Activated naive CD4-positive, alpha-beta T cell treated with anti-CD3 and anti-CD28 coated beads for 36 hours (primary cell): Measurements from ENCODE around the gene PLCXD1. TPM values are rescaled to one million over a fixed set of nuclear protein-coding genes. Genes with fewer than 3 reads are reported as not detected.
"Not testable (repeated sequence)": the region's sequence is repeated elsewhere in the genome, so short reads cannot be mapped to it uniquely, and the experiment has no call there.

ENCODE experiments used
- CTCF ChIA-PET: fragments of 350-600 bp; sonication (Branson Sonifier 250); formaldehyde crosslinking; loops from one replicate; lab custom pipeline; 2021; ENCODE audit warnings: antibody characterized with exemption; lab: Charles Lee
- DNase-seq: peaks from one replicate; pipeline ENCODE4 v3.0.0-alpha.2; 2020
- H3K27ac Mint-ChIP-seq: one replicate; pipeline ENCODE4 v1.8.0; 2021; ENCODE audit warnings: mild to moderate bottlenecking, mixed read lengths
- H3K27me3 Mint-ChIP-seq: one replicate; pipeline ENCODE4 v1.8.0; 2021; ENCODE audit warnings: low read depth, mixed read lengths
- H3K36me3 Mint-ChIP-seq: one replicate; pipeline ENCODE4 v1.8.0; 2021; ENCODE audit warnings: low read depth, mixed read lengths
- H3K4me1 Mint-ChIP-seq: one replicate; pipeline ENCODE4 v1.8.0; 2021; ENCODE audit warnings: low read depth, mixed read lengths
- H3K4me3 Mint-ChIP-seq: one replicate; pipeline ENCODE4 v1.8.0; 2021; ENCODE audit warnings: mild to moderate bottlenecking, moderate library complexity, mixed read lengths
- H3K9me3 Mint-ChIP-seq: one replicate; pipeline ENCODE4 v1.8.0; 2021; ENCODE audit warnings: mixed read lengths
- intact Hi-C: fragments of 100-400 bp; cut with micrococcal nuclease; formaldehyde crosslinking; loops from one replicate; pipeline ENCODE4 v1.15.1; 2023
- total RNA-seq, 2 experiments: library from RNA; stranded (reverse); gene quantifications; one replicate each; pipeline ENCODE4 v1.2.3, GENCODE V29; 2021

The PLCXD1 gene
- total RNA-seq, 2 experiments from 2014 or later: 63.5 to 67.7 TPM

DNA sequence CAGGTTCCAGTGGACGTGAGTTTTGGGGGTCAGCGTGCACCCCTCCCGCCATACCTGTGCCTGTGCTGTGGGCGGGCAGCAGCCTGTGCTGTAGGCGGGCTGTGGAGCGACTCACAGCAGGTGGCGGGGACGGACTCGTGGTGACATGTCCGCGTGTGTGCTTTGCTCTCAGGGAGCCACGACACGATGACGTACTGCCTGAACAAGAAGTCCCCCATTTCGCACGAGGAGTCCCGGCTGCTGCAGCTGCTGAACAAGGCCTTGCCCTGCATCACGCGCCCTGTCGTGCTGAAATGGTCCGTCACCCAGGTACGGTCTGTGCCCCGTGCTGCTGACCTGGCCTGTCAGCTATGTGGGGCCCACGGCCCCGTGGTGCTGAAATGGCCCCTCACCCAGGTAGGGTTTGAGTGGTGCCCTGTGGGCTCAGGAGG lies 7.4 kb downstream of the PLCXD1 start:
- Mint-ChIP-seq H3K27me3 (no peaks in the 10 kb centered on the region), H3K9me3 (no peaks in the 10 kb centered on the region), H3K36me3 (peaks cover 53% of the 10 kb centered on the region), H3K4me1 (peaks cover 18% of the 10 kb centered on the region), H3K27ac (no peak overlapping the region), H3K4me3 (no peak overlapping the region)
- CTCF ChIA-PET: no interaction called here
- no peak for DNase-seq
- intact Hi-C loops: no loop called here

DNA sequence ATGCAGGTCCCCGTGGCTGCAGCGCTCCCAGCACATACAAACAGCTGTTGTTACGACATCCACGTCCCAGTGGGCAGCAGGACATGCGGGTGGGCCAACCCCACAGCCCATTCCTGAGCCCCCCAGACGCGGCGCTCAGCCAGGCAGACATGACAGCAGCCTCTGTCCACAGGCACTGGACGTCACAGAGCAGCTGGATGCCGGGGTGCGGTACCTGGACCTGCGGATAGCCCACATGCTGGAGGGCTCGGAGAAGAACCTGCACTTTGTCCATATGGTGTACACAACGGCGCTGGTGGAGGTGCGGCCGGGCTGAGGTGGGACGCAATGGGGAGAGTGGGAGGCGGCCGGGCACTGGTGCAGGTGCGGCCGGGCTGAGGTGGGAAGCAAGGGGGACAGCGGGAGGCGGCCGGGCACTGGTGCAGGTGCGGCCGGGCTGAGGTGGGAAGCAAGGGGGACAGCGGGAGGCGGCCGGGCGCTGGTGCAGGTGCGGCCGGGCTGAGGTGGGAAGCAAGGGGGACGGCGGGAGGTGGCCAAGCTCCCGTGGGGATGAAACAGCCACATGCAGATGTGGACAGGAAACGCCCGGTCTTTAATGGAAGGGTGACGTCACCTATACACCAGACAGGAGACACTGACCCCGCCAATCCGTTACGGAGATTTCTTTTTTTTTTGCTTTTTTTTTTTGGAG lies 9.4 kb downstream of the PLCXD1 start:
- Mint-ChIP-seq H3K4me1 (peaks cover 10% of the 10 kb centered on the region), H3K4me3 (no peak overlapping the region), H3K27ac (no peak overlapping the region), H3K9me3 (no peaks in the 10 kb centered on the region), H3K36me3 (peaks cover 44% of the 10 kb centered on the region), H3K27me3 (no peaks in the 10 kb centered on the region)
- DNase-seq: no peak
- CTCF ChIA-PET: no interaction called here
- intact Hi-C loops: no loop called here

DNA sequence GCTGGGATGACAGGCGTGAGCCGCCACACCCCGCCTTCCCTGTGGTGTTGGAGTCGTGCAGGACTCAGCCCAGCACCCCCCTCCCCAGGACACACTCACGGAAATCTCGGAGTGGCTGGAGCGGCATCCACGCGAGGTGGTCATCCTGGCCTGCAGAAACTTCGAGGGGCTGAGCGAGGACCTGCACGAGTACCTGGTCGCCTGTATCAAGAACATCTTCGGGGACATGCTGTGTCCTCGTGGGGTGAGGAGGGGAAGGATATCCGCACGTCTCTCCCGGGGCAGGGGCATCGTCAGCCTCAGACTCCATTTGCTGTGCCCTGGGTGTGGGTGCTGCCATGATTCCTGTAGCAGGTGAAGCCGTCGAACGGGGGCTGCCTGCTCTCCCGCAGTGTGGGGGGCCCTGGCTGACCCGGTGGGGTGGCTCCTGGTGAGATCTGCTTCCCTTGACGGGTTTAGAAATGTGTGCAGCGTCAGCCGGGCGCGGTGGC lies 10.3 kb downstream of the PLCXD1 start:
- Mint-ChIP-seq H3K27ac (no peak overlapping the region), H3K36me3 (peaks cover 40% of the 10 kb centered on the region), H3K4me3 (no peak overlapping the region), H3K27me3 (no peaks in the 10 kb centered on the region), H3K4me1 (peaks cover 4% of the 10 kb centered on the region), H3K9me3 (no peaks in the 10 kb centered on the region)
- no peak for DNase-seq
- CTCF ChIA-PET: no interaction called here
- intact Hi-C loops: no loop called here

DNA sequence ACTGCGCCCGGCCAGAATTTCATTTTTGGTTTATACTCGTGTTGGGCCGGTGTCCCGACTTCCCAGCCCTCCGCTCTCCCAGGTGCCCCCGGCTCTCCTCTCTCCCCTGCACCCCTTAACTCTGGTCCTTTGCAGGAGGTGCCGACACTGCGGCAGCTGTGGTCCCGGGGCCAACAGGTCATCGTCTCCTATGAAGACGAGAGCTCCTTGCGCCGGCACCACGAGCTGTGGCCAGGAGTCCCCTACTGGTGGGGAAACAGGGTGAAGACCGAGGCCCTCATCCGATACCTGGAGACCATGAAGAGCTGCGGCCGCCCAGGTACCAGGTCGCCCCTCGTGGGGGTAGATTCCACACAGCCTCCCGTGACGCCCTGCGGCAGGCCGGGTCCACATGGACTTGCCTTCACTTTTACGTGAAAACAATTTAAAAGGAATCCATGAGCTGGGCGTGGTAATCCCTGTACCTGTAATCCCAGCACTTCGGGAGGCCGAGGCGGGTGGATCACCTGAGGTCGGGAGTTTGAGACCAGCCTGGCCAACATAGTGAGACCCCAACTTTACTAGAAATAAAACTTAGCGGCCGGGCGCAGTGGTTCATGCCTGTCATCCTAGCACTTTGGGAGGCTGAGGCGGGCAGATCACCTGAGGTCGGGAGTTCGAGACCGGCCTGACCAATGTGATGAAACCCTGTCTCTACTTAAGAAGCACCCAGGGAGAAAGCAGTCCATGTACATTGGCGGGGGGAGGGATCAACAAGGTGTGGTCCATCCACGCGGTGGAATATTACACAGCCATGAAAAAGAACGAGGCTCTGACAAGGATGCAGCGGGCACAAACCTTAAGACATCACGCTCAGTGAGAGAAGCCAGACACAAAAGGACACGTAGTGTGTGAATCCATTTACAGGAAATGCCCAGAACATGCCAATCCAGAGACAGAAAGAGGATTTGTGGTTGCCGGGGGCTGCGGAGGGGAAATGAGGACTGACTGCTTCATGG lies 12.0 kb downstream of the PLCXD1 start:
- Mint-ChIP-seq H3K4me3 (no peak overlapping the region), H3K27ac (no peak overlapping the region), H3K4me1 (no peaks in the 10 kb centered on the region), H3K36me3 (peaks cover 41% of the 10 kb centered on the region), H3K9me3 (no peaks in the 10 kb centered on the region), H3K27me3 (no peaks in the 10 kb centered on the region)
- intact Hi-C loops: no loop called here
- CTCF ChIA-PET: no interaction called here
- no peak for DNase-seq

DNA sequence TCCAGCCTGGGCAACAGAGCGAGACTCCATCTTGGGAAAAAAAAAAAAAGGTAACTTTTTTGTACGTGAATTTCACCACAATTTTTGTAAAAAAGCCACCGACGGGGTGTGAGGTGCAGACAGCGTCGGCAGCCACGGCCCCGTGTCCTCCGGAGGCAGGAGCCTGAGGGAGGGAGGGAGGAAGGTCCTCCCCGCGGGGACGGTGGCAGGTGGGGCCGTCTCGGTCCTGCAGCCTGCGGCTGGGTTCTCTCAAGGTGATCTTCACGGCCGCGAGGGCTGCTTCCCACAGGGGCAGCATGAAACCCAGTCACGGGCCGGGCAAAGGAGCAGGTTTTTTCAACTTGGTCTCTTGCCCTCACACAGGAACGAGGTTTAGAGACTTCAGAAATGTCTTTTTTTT lies 14.0 kb downstream of the PLCXD1 start:
- Mint-ChIP-seq H3K4me3 (no peak overlapping the region), H3K27me3 (no peaks in the 10 kb centered on the region), H3K9me3 (no peaks in the 10 kb centered on the region), H3K27ac (no peak overlapping the region), H3K4me1 (no peaks in the 10 kb centered on the region), H3K36me3 (peaks cover 44% of the 10 kb centered on the region)
- DNase-seq: no peak
- CTCF ChIA-PET: no interaction called here
- intact Hi-C loops: no loop called here

DNA sequence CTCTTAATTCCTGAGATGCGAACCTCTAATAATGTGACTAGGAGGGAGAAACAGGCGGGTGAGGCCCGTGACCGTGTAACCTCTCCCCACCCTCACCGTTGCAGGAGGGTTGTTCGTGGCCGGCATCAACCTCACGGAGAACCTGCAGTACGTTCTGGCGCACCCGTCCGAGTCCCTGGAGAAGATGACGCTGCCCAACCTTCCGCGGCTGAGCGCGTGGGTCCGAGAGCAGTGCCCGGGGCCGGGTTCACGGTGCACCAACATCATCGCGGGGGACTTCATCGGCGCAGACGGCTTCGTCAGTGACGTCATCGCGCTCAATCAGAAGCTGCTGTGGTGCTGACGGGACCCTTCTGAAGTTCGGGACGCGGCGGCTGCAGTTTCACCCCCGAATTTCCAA lies 17.8 kb downstream of the PLCXD1 start:
- Mint-ChIP-seq H3K27ac (no peak overlapping the region), H3K36me3 (peaks cover 38% of the 10 kb centered on the region)

DNA sequence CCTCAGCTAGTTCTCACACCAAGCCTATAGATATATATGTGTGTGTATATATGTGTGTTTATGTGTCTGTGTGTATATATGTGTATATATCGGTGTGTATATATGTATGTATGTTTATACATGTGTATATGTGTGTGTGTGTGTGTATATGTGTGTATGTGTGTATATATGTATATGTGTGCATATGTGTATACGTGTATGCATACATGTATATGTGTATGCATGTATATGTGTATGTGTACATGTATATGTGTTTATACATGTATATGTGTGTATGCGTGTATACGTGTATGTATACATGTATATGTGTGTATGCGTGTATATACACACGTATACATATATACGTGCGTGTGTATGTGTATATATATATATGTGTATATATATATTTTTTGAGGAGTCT lies 19.2 kb downstream of the PLCXD1 start:
- H3K4me1 Mint-ChIP-seq: no peaks in the 10 kb centered on the region
- H3K4me3 Mint-ChIP-seq: no peak overlapping the region
- no peak overlapping the region for H3K27ac Mint-ChIP-seq
- DNase-seq: no peak
- CTCF ChIA-PET: no interaction called here
- H3K9me3 Mint-ChIP-seq: no peaks in the 10 kb centered on the region
- no peaks in the 10 kb centered on the region for H3K27me3 Mint-ChIP-seq
- H3K36me3 Mint-ChIP-seq: peaks cover 44% of the 10 kb centered on the region
- intact Hi-C loops: no loop called here

More for the DNA sequence above, 17.8 kb downstream of the PLCXD1 start:
- CTCF ChIA-PET: no interaction called here
- intact Hi-C loops: no loop called here
- Mint-ChIP-seq H3K4me3 (no peak overlapping the region), H3K4me1 (no peaks in the 10 kb centered on the region), H3K27me3 (no peaks in the 10 kb centered on the region), H3K9me3 (no peaks in the 10 kb centered on the region)
- DNase-seq: no peak

DNA sequence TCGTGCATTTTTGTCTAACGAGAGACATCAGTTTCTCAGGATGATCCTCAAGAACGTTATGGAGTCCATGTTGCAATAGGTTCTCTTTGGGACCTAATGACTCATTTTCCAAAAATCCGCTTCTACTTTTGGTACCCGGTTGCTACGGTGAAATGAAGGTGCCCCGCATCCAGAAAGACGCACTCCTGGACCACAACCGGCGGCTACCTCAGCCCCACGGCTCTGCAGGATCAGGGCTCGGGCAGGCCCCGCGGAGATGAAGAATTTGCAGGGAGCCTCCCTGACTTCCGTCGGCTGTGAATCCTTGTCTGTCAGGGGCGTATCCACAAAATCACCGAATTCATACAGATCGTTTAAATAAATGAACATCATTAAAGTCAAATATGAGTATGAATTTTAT lies 21.8 kb downstream of the PLCXD1 start:
- no peaks in the 10 kb centered on the region for H3K9me3 Mint-ChIP-seq
- intact Hi-C loops: no loop called here
- CTCF ChIA-PET: no interaction called here
- H3K4me1 Mint-ChIP-seq: no peaks in the 10 kb centered on the region
- H3K27ac Mint-ChIP-seq: no peak overlapping the region
- H3K4me3 Mint-ChIP-seq: no peak overlapping the region
- peaks cover 49% of the 10 kb centered on the region for H3K36me3 Mint-ChIP-seq
- no peaks in the 10 kb centered on the region for H3K27me3 Mint-ChIP-seq
- DNase-seq: no peak

DNA sequence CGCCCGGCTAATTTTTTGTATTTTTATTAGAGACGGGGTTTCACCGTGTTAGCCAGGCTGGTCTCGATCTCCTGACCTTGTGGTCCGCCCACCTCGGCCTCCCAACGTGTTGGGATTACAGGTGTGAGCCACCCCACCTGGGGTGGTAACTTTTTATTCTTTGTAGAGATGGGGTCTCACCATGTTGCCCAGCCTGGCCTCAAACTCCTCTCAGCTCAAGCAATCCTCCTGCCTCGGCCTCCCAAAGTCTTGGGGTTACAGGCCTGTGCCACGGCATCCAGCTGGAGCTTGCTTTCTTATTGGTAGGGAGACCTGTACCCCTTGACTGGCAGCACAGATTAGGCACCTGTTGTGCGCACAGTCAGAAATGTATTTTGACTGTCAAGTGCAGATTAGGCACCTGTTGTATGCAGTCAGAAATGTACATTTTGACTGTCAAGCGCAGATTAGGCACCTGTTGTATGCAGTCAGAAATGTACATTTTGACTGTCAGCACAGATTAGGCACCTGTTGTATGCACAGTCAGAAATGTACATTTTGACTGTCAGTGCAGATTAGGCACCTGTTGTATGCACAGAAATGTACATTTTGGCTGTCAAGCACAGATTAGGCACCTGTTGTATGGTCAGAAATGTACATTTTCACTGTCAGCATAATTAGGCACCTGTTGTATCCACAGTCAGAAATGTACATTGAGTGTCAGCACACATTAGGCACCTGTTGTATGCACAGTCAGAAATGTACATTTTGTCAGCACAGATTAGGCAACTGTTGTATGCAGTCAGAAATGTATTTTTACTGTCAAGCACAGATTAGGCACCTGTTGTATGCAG lies 24.8 kb downstream of the PLCXD1 start:
- H3K4me1 Mint-ChIP-seq, H3K27me3 Mint-ChIP-seq, H3K27ac Mint-ChIP-seq, H3K4me3 Mint-ChIP-seq, CTCF ChIA-PET, intact Hi-C loops, H3K9me3 Mint-ChIP-seq, DNase-seq: not testable (repeated sequence)
- peaks cover 49% of the 10 kb centered on the region for H3K36me3 Mint-ChIP-seq

GRCh38 chrX:306614-307251 lies 25.6 kb downstream of the PLCXD1 start:
- H3K4me1 Mint-ChIP-seq, intact Hi-C loops, DNase-seq, H3K4me3 Mint-ChIP-seq, CTCF ChIA-PET, H3K27me3 Mint-ChIP-seq, H3K27ac Mint-ChIP-seq, H3K9me3 Mint-ChIP-seq: not testable (repeated sequence)
- peaks cover 44% of the 10 kb centered on the region for H3K36me3 Mint-ChIP-seq

DNA sequence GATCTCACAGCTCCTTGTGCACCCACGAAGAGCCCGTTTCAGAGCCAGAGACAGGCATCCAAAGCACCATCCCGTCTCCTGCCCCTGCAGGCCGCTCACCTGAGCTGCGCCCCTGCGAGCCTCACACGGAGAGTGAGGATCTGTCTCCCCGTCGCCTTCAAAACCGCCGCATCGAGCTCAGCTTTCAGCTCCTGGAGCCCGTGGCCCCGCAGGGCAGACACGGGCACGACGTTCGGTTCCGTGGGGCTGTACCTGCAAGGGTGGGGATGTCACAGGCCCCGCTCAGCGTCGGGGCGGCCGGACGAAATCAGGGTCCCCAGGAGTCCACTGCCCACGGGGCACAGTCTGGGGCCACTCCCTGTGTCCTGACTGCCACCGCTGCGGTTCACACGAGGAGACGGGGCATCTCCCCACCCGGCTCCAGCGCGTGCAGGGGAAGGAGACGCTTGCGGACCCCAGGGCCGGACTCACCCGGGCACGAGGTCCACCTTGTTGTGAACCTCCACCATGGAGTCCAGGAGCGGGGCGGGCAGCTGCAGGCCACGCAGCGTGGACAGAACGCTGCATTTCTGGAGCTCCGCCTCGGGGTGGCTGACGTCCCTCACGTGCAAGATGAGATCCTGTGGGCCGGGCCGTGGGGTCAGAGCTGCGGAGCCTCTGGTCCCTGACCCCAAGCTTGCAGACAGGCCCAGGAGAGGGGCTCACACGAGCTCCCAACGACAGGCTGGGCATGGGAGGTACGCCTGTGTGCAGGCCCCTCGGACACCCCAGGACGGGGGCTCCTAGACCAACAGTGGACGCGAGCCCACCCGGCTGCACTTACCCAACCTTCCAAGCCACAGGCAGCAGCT lies 26.3 kb downstream of the PLCXD1 start:
- Mint-ChIP-seq H3K9me3 (no peaks in the 10 kb centered on the region), H3K27me3 (no peaks in the 10 kb centered on the region), H3K27ac (no peak overlapping the region), H3K36me3 (peaks cover 49% of the 10 kb centered on the region), H3K4me1 (no peaks in the 10 kb centered on the region), H3K4me3 (no peak overlapping the region)
- DNase-seq: no peak
- intact Hi-C loops: no loop called here
- CTCF ChIA-PET: no interaction called here
